HCT116 (cell line): ENCODE results near the gene RALB.

Experiments used
- CTCF ChIP-seq, 3 experiments: fragments of 200-600 bp in 1 of 3; sonication (generic) in 1 of 3; IDR thresholded peaks in 2 of 3; conservative IDR thresholded peaks in 1 of 3; 2 replicates each; pipeline ENCODE4 v1.5.1; 2012 to 2017; ENCODE audit warnings: low read depth in 2 of 3, low read length in 2 of 3, antibody characterized with exemption in 1 of 3, borderline replicate concordance in 1 of 3, control low read depth in 1 of 3, mild to moderate bottlenecking in 1 of 3, mixed read lengths in 1 of 3, mixed run types in 1 of 3, moderate library complexity in 1 of 3; ENCODE audit not compliant: insufficient read depth in 1 of 3
- EZH2 ChIP-seq: fragments of 200-600 bp; sonication (generic); IDR thresholded peaks from 2 replicates; pipeline ENCODE4 v1.6.1; 2017; ENCODE audit warnings: antibody characterized with exemption, mixed run types
- JUND ChIP-seq: IDR thresholded peaks from 2 replicates; pipeline ENCODE4 v1.6.1; 2012
- POLR2A ChIP-seq: IDR thresholded peaks from 2 replicates; pipeline ENCODE4 v1.7.0; 2011; ENCODE audit warnings: borderline replicate concordance; ENCODE audit not compliant: insufficient read depth, insufficient read length; ENCODE audit errors: extremely low read depth

GRCh38 chr2:120336749-120337148 is 84.1 kb downstream of the RALB start:
- peak; percentile 10 to 21 (median 11); a peak in 1 of 6 replicates for TF ChIP-seq CTCF (IDR thresholded peaks at IDR 0.05 in 2 of 3, conservative IDR thresholded peaks at IDR 0.05 in 1 of 3; ENCODE audit: borderline replicate concordance in 1 of 3, insufficient read depth in 1 of 3, low read depth in 2 of 3, low read length in 2 of 3)
- TF ChIP-seq POLR2A: no peak
- no peak for TF ChIP-seq EZH2
- TF ChIP-seq JUND: no peak
